ENCODE results near the gene LGR6. TPM values are rescaled to one million over a fixed set of nuclear protein-coding genes. Genes with fewer than 3 reads are reported as not detected.
A peak's percentile ranks its signal among the peaks of the same experiment; 100 is the strongest.
"Not testable (repeated sequence)": the region's sequence is repeated elsewhere in the genome, so short reads cannot be mapped to it uniquely, and the experiment has no call there.

LGR6 gene
- total RNA-seq, 1 donor, result 0.54 TPM

DNA sequence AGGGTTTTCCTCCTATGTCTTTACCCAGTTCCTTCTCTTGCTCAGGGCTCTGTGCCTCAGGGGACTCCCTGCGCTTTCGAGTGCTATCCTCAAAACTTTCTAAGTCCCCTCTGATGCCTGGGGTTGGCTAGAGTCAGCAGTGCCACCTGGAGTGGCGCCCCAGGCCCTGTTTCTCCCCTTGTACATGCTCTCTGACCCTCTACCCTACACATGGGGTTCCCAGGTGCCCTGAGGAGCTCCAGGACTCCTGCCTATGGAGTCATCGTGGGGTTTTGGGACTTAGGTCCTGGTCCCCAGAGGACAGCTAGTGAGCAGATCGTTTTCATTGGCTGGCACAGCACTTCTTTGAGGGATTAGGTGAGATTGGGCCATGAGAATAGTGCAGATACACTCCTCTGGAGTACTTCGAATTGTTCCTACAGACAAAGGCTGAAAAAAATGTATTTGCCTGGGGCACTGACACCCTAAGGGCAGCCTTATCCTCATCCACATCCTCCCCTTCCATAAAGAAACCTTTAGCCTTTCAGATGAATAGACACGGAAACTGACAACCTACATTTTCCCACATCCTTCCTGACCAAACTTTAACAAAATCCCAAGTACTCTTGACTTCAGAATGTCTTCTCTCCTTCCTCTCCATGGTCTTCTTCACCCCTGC, 41.5 kb downstream of the LGR6 start:
- no peak for DNase-seq (ENCODE audit: low read depth in 2 of 3, low spot score in 2 of 3)

DNA sequence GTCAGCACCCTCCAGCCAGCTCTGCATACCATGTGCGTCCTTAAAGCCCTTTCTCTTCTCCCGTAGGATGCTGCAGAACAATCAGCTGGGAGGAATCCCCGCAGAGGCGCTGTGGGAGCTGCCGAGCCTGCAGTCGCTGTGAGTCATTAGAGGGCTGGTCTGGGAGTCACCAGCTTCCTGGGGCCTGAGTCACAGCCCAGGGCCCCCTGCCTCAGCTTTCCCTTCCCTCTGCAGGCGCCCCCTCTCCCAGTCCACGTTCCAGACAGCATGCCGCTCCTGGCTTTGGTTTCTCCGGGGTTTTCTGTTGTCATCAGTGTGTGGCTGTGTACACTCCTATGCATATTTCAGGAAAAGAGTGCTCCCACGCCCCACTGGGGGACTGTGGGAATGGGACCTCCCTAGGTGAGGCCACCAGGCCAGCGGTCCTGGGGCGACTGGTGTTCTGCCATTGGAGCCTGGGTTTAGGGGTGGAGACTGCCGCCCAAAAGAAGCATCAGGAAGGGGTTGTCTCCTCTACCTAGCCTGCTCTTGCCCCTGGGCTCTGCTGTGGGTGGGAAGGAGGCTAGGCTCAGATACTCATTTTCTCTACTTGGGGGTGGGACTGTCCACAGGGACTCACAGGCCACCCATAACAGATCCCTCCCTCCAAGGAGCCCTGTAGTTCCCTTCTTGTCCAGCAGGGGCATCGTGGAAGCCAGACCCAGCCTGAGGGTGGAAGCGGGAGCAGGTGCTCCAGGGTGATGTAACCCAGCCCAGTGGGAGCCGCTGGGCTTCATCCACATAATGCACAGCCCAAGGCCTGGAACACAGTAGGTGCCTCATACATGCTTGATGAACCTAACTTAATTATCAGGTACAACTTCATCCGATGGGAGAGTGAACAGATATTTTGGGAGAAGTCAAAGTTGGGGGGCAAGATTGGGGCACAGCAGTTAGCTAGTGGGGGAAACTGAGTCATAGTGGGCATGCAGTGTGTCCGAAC, 42.5 kb downstream of the LGR6 start:
- DNase-seq (ENCODE audit: low read depth in 2 of 3, low spot score in 2 of 3), result peak; percentile 21 to 76 (median 68)

- peak in 2 of 3 donors; percentile 49 to 74 for DNase-seq (ENCODE audit: low read depth in 2 of 3, low spot score in 2 of 3)
These were observed 43.5 kb downstream of the LGR6 start for GRCh38 chr1:202237052-202237451.

GRCh38 chr1:202238914-202239313, 45.3 kb downstream of the LGR6 start:
- DNase-seq (ENCODE audit: low read depth in 2 of 3, low spot score in 2 of 3), result no peak

GRCh38 chr1:202240226-202240625, 46.6 kb downstream of the LGR6 start:
- not testable (repeated sequence) for DNase-seq (ENCODE audit: low read depth in 2 of 3, low spot score in 2 of 3)

- no peak for DNase-seq (ENCODE audit: low read depth in 2 of 3, low spot score in 2 of 3)
These were observed 47.4 kb downstream of the LGR6 start for GRCh38 chr1:202240956-202241355.

- peak in 2 of 3 donors; percentile 20 to 47 for DNase-seq (ENCODE audit: low read depth in 2 of 3, low spot score in 2 of 3)
These were observed 47.9 kb downstream of the LGR6 start for GRCh38 chr1:202241376-202242079.

- DNase-seq (ENCODE audit: low read depth in 2 of 3, low spot score in 2 of 3), result no peak
These were observed 48.5 kb downstream of the LGR6 start for GRCh38 chr1:202242080-202242419.

DNA sequence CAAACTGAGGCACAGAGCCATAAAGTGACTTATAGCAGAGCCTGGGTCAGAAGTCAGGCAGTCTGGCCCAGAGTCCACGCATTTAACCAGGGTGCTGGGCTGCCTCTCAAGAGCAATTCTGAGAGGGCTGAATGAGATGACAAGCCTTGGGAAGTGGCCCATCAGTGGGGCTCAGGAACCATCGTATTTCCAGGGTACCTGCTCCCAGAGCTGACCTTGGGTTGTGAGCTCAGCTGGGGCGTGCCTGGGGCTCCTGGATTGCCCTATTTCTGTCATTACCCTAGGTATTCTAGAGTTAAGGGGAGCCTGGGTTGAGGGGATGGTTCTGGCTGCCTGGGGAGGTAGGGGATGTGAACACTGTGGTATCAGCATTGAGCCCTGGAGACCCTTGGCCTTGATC, 49.4 kb downstream of the LGR6 start:
- DNase-seq (ENCODE audit: low read depth in 2 of 3, low spot score in 2 of 3), result no peak

DNA sequence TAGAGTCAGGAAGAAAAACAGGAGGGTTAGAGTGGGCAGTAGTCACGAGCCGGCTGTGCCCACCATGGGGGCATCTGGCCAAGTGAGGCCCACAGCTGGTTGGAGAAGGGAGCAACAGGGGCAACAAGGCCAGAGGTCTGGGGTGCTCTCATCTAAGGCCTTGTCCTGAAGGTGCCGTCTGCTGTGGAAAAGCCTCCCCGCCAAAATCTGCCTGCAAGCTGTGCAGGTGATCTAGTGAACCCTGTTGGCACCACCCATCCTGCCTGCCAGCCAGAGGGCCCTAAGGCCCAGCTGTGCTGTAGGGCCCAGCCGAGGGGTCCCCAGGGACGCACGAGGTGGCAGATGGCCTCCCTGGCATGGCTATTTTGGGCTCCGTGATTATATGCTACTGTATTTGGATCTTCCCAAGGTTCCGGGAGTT, 51.3 kb downstream of the LGR6 start:
- no peak for DNase-seq (ENCODE audit: low read depth in 2 of 3, low spot score in 2 of 3)

DNA sequence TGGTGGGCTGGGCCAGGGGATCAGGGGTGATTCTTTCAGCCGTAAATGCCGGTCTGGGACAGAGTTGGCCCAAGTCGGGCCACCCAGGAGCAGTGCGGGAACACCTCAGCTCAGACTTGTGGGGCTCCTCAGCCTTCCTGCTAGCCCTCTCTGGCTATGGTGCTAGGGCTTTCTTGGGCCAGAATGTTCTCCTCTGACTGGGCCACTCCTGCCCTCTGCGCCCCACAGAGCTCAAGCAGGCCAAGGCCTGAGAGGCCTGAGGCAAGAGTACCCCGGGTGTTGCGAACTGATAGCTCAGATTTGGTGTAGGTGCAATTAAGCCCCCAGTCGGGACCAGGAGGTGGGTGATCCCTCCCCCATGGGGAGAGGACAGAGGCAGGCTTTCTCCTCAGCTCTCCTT, 51.8 kb downstream of the LGR6 start:
- DNase-seq (ENCODE audit: low read depth in 2 of 3, low spot score in 2 of 3), result no peak

GRCh38 chr1:202247104-202247503, 53.5 kb downstream of the LGR6 start:
- DNase-seq (ENCODE audit: low read depth in 2 of 3, low spot score in 2 of 3), result no peak

DNA sequence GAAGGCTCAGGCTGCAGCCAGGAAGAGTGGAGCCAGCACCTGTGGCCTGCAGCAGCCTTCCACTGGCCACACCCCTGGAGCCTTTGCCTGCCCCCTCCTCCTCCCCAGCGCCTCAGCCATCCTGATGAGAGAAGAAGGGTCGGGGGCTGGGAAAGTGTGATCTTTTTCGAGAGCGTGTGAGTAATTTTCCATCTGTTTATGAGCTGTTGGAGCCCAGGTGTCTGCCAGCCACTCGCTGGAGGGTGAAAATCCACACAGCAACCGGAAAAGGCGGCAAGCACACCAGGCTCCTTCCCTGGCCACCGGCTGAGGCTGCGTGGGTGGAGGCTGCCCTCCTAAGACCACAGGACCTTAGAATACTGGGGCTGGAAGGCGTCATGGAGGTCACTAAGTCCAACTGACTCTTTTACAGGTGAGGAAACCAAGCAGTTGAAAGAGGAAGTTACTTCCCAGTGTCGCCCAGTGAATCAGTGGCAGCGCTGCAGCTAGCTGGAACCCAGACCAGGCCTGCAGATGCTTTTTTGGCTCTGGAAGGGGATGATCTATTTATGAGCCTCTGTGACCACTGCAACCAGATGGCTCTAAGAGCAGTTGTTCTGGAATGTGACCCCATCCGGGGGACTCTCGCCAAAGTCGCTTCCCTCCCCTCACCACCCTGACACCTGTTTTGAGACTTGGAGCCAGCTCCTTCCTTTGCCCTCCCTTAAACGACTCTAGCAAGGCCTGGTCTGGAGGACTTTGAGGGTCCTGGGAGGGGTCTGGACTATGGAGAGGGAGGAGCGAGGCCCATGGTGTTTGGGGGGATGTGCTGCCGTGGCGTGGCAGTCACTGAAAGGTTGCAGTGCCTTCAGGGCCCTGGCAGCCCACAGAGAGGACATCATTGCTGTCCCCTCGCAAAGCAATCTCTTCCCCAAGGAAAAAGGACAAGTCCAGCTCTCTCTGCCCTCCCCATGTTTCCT, 54.5 kb downstream of the LGR6 start:
- no peak for DNase-seq (ENCODE audit: low read depth in 2 of 3, low spot score in 2 of 3)

DNA sequence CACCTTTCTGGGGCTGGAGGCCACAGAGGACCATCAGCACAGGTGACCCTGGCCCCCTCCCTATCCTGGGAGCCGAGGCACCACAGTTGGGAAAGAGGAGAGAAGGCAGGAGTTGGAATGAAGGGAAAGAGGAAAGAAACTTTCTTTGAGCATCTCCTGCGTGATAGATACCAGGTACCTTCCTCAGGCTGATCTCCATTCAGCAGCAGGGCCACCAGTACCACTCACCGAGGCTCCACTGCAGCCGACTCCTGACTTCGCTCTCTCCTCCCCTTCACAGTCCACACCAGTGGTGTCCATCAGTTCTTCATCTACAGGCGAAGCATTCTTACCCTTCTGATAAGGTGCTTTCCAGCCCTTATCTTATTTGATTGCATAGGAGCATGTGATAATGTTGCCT, 55.3 kb downstream of the LGR6 start:
- no peak for DNase-seq (ENCODE audit: low read depth in 2 of 3, low spot score in 2 of 3)

DNA sequence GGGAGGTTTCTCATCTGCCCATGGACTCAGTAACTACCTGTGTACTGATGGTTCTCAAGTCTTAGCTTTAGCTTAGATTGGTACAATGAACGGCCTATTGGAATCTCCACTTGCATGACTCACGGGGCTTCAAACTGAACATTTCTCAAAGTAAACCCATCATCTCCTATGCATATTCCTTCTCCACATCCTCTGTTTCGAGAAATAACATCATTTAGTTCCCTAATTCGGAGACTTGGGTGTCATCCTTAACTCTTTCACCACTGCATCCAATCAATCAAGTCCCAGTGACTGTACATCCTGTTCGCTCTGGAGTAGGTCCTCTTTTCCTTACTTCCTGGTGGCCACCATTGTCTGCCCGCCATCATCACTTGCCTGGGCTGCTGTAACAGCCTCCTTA, 55.8 kb downstream of the LGR6 start:
- no peak for DNase-seq (ENCODE audit: low read depth in 2 of 3, low spot score in 2 of 3)

- peak in 1 of 3 donors; percentile 34 for DNase-seq (ENCODE audit: low read depth in 2 of 3, low spot score in 2 of 3)
These were observed 56.2 kb downstream of the LGR6 start for GRCh38 chr1:202249846-202250245.

DNA sequence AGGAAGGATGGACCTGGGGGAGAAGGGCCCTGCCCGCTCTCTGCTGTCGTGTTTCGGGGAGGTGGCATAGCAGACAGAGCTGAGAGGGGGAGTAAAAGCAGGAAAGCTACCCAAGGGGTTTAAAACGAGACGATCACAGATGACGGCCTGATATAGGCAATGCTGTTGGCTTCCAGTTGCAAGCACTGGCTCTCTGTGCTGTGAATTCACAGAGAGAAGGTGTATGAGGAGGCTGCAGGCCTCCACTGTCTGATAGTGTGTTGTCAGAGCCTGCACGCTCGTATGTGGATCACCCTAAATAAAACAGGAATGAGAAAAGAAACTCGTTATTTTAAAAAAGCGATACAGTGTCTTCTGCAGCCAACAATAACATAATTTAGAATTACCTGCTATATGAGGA, 57.4 kb downstream of the LGR6 start:
- DNase-seq (ENCODE audit: low read depth in 2 of 3, low spot score in 2 of 3), result no peak

- peak in 1 of 3 donors; percentile 16 for DNase-seq (ENCODE audit: low read depth in 2 of 3, low spot score in 2 of 3)
These were observed 58.0 kb downstream of the LGR6 start for GRCh38 chr1:202251424-202252256.

GRCh38 chr1:202252271-202252670, 58.7 kb downstream of the LGR6 start:
- DNase-seq (ENCODE audit: low read depth in 2 of 3, low spot score in 2 of 3), result no peak
